ENCODE data around the gene FHIT.

FHIT gene

DNA sequence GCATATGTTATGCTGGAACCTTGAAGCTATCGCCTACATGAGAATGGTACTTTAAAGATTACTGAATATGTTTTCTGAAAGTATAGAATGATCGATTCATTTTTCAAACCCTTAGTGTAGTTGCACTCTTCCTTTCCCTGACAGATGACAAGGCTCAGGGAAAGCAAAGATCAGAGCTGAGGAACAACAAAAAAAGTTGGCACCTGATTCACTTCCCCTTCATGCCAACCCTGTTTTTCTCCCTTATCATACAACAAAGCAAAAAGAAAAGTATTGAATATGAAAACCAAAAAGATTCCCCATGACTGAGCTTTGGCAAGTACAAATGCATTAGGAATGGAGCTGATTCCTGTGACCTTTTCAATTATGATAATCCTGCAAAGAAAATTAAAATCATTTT lies 1012.7 kb downstream of the FHIT start:
- DNase-seq: no peak

DNA sequence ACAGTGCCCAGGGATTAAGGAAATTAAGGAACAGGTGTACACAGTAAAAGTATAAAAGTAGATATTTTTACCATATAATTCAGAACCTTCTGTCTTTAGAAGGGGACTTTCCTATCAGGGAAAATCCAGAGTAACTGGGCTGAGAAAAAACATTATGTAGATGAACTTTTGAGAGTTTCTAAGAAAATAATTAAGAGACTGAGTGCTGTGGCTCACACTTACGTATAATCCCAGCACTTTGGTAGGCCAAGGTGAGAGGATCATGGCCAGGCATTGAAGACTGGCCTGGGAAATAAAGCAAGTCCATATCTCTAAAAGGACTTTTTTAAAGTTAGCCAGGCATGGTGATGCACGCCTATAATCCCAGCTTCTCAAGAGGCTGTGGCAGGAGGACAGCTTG lies 1021.8 kb downstream of the FHIT start:
- no peak for DNase-seq

DNA sequence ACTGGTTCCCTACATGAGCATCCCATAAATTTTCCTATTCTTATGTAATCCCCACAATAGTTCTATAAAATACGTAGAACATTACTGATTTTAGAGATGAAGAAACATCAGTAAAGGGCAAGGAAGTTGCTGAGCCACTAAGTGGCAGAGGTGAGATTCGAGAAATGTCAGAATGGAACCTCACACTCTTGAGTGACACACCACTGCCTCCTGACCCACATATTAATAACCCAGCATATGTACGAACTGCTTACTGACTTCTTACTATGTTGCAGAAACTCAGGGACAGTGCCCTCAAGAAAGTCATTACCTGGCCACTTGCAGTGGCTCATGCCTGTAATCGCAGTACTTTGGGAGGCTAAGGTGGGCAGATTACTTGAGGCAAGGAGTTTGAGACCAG lies 1022.4 kb downstream of the FHIT start:
- DNase-seq: no peak

GRCh38 chr3:60226912-60227311 lies 1024.3 kb downstream of the FHIT start:
- DNase-seq: no peak

DNA sequence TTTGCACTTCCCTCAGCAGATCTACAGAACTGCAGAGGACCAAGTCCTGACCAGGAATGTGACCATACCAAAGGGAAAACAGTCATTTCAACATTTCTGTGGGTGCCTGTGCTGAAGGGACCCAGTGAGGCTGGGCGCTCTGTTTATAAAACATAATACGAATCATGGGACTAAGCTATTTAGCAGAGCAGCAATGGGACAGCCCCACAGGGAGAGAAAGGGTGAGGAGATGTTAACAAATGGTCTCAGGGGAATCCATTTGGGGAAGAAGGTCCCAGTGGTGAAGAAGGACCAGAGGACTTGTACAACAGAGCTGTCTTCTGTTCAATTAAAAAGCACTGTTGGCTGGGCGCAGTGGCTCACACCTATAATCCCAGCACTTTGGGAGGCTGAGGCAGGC lies 1025.4 kb downstream of the FHIT start:
- no peak for DNase-seq

- no peak for DNase-seq
Measured at GRCh38 chr3:60220768-60221167, 1030.5 kb downstream of the FHIT start.

DNA sequence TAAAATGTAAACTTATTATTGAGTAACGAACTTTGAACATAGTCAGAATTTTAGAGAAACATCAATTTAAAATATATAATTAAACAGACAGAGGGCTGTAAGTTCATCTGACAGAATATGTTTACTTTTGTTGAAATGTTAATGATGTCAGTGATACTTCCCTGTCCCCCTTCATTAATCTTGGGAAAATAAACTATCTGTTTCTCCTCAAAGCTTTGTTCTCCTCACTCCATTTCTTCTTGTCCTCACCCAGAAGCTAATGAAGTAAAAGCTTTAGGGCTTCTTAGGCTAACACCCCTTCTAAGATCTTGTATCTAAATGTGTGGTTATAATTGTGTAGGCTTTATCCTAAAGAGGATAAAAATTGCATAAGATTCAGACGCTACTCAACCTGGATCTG lies 1031.8 kb downstream of the FHIT start:
- no peak for DNase-seq

DNA sequence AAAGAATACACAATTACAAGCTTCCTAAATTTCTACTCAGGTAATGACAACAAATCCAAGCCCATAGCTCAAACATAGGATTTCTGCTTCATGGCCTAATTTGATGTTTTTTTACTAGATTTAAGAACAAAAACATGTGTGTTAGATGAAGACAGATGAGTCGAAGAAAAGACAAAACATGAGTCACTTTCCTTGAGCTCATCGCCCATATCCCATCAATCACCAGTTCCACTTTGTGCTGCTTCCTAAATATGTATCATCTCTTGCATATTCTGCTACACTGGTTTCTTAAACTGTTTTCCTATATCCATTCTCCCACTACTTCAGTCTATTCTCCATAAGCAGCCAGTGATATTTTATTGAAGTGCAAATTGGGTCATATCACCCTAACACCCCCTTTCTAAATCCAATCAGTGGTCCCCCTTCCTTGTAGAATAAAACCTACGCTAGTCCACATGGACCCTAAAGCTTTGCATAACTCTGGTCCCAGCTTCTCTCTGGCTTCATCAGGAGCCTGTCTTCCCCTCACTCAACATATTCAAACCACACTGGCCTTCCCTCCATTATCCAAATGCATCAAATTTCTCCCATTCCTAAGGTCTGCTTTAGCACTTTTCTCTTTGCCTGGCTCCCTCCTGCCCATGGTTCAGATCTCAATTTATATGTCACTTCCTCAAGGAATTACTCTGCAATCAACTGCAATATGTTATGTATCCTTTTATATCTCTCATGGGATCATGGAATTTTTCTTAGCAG lies 1033.9 kb downstream of the FHIT start:
- no peak for DNase-seq

DNA sequence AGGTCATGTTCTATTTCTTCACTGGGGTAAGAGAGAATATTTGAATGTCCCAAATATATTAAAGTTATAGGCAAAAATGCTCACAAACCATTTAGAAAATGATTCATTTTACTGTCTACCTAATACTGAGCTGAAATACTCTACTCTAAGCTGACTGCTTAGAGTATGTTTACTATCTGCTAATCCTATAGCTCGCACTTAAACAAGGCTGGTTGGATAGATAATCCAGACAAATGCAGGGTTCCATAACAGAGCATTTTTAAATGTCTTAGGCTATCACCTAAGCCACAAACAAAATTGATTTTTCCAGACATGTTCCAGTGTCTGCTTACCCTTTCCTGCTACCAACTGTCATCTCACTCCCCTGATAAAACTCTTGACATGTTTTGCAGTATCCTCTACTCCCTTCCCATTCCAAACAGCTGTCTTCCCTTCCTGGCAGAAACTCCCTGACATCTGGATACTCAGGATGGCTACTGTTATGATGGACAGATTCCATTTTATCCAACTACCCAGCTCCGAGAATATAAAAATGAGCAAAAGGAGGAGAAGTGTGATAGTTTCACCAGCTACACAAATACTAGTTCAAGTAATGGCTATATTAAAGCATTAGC lies 1034.7 kb downstream of the FHIT start:
- no peak for DNase-seq

DNA sequence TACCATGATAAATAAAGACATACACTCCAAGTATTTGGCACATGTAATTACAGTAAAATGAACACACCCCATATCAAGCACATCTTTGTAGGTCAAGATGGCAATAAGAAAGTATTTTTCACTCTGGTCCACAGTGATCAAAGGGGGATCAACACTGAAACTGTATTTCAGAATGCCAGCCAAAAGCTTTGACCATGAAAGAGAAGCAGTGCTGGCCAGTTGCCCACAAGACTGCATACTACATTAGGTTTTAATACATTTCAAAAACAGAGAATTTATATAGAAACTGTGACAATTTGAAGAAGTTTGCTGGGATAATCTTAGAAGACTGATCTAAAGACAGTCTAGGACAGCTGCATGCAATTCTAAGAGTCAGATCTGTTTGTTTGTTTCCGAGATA lies 1035.3 kb downstream of the FHIT start:
- no peak for DNase-seq

DNA sequence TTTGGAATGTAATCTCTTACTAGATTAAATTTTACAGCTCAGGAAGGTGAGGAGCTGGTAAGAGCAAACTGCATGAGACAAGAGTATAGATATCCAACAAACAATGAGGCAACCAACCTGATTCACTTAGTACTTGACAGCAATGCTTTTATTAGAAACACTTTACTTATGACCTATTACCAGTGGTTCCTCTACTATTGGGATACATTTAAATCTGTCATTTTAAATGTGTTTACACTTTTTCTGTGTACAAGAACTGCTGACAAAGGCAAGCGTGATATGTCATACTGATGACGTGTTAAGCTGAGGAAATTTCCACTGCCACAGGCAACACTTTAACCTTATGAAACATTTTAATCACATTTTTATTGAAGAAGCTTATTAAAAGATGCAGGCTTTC lies 1043.3 kb downstream of the FHIT start:
- no peak for DNase-seq

DNA sequence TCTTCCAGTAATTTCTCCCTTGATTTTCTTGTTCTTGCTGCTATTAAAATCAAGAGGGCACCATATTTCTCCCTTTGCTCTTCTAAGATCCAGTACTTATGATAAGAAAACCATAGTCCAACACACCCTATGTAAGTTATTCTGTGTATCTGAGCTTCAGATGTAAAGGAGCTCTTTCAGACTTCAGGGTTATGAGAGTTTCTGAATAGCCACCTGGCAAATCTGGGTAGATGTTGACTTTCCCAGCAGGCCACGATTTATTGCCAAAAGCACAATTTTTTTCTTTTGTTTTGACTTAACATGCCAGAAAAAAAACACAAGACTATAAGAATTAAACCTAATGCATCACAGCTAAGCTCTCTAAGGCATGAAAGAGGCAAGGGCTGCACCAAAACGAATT lies 1045.0 kb downstream of the FHIT start:
- no peak for DNase-seq

- DNase-seq: no peak
Measured at GRCh38 chr3:60202052-60202726, 1049.1 kb downstream of the FHIT start.

DNA sequence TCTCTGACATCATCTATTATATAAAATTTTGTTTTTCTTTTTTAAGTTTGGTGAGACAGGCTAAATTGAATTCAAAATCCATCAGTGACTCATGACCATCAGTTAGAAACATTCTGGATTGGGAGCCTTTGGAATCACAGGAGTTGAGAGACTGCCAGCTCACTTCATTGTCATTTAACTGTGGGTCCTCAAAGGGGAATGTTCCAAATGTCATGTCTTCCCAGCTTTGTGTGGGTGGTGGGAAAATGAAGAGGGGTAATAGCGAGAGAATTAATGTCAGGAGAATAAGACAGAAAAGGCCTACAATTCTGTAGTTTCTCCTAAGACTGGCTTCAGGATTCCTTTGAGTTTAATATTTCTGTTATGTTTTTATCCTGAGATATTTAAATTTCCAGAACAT lies 1051.9 kb downstream of the FHIT start:
- no peak for DNase-seq

- no peak for DNase-seq
Measured at GRCh38 chr3:60198179-60198720, 1053.0 kb downstream of the FHIT start.

- DNase-seq: peak in 1 of 2 donors; percentile 6
Measured at GRCh38 chr3:60192297-60193114, 1058.7 kb downstream of the FHIT start.

- DNase-seq: no peak
Measured at GRCh38 chr3:60190073-60190472, 1061.2 kb downstream of the FHIT start.

- DNase-seq: no peak
Measured at GRCh38 chr3:60189304-60189703, 1061.9 kb downstream of the FHIT start.

- no peak for DNase-seq
Measured at GRCh38 chr3:60188803-60189202, 1062.4 kb downstream of the FHIT start.

DNA sequence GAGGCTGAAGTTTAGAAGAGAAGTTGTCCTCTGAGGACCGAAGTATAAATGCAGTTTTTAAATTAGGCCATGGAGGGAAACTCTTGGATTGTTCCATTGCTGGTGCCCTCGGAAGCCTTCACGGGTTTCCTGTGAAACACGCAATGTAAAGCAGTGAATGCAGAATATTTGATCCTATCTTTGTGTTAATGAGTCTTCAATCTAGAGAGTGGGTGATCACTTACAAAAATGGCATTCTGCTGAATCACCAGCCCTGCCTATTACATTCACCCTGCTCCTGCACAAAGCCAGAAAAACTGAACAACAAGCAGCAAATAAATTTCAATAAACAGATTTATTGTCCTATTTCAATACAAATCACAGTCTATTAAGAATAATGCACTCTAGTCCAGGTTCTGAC lies 1063.9 kb downstream of the FHIT start:
- DNase-seq: no peak

DNA sequence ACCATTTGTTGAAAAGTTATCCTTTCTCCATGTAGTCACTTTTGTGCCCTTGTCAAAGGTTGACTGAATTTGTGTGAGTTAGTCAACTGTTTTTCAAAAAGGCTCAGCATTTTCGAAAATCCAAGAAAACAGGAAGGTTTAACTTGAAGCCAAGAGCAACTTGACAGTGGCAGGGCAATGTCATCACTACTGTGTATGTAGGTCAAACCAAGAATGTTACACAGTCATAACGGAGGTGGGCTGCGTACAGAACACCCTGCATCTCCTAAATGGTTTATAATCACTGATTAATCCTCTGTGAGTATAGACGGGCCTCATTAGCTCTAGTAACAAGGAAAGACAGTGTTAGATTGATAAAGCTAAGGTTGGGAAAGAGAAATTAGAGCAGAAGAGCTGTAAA lies 1064.9 kb downstream of the FHIT start:
- DNase-seq: no peak

GRCh38 chr3:60185161-60185560 lies 1066.1 kb downstream of the FHIT start:
- DNase-seq: no peak

- no peak for DNase-seq
Measured at GRCh38 chr3:60182697-60183096, 1068.6 kb downstream of the FHIT start.
